HS-27A (cell line): Measurements from ENCODE around the gene ASF1A.

Source experiments
- DNase-seq: peaks from one replicate; pipeline ENCODE4 v3.0.0-alpha.2; 2012; ENCODE audit warnings: low read depth, missing footprints

Gene ASF1A

GRCh38 chr6:118881440-118882313, 12.3 kb upstream of the ASF1A start:
- no peak for DNase-seq

- no peak for DNase-seq
Observed at GRCh38 chr6:118882314-118882905, 11.5 kb upstream of the ASF1A start.

- DNase-seq: no peak
Observed at GRCh38 chr6:118886641-118887040, 7.3 kb upstream of the ASF1A start.

GRCh38 chr6:118889163-118889562, 4.8 kb upstream of the ASF1A start:
- no peak for DNase-seq

GRCh38 chr6:118890997-118891790, 2.8 kb upstream of the ASF1A start:
- DNase-seq: no peak

GRCh38 chr6:118892355-118892991, 1.5 kb upstream of the ASF1A start:
- DNase-seq: no peak

GRCh38 chr6:118893064-118893806, 717 bp upstream of the ASF1A start:
- DNase-seq: peak; percentile 71

- peak; percentile 54 for DNase-seq
Observed at GRCh38 chr6:118894425-118895260, 691 bp downstream of the ASF1A start.

GRCh38 chr6:118895261-118895560, 1.3 kb downstream of the ASF1A start:
- peak; percentile 27 for DNase-seq

GRCh38 chr6:118895859-118896258, 1.9 kb downstream of the ASF1A start:
- DNase-seq: no peak

GRCh38 chr6:118896339-118897136, 2.6 kb downstream of the ASF1A start:
- peak; percentile 64 for DNase-seq

GRCh38 chr6:118897386-118897785, 3.4 kb downstream of the ASF1A start:
- DNase-seq: no peak

GRCh38 chr6:118899948-118900347, 6.0 kb downstream of the ASF1A start:
- DNase-seq: no peak

GRCh38 chr6:118902726-118903125, 8.8 kb downstream of the ASF1A start:
- no peak for DNase-seq

- no peak for DNase-seq
Observed at GRCh38 chr6:118903138-118903537, 9.2 kb downstream of the ASF1A start.

- no peak for DNase-seq
Observed at GRCh38 chr6:118903691-118904090, 9.7 kb downstream of the ASF1A start.

GRCh38 chr6:118905084-118905483, 11.1 kb downstream of the ASF1A start:
- no peak for DNase-seq

GRCh38 chr6:118905851-118906250, 11.9 kb downstream of the ASF1A start:
- DNase-seq: no peak

GRCh38 chr6:118908441-118908840, 14.5 kb downstream of the ASF1A start:
- DNase-seq: no peak

- DNase-seq: no peak
Observed at GRCh38 chr6:118912646-118913045, 18.7 kb downstream of the ASF1A start.
